HepG2 (cell line): ENCODE results near the gene ZBTB48. TPM values are rescaled to one million over a fixed set of nuclear protein-coding genes. Genes with fewer than 3 reads are reported as not detected.

ENCODE experiments used
- EHMT2 ChIP-seq: fragments of 200-600 bp; sonication (generic); IDR thresholded peaks from 2 replicates; pipeline ENCODE4 v1.7.0; 2017; ENCODE audit warnings: antibody characterized with exemption, low read depth, low read length, borderline replicate concordance
- KDM3A ChIP-seq: IDR thresholded peaks from 2 replicates; pipeline ENCODE4 v1.6.1; 2018; ENCODE audit warnings: low read depth, missing compliant biosample characterization
- MBD4 ChIP-seq: IDR thresholded peaks from 2 replicates; pipeline ENCODE4 v1.6.1; 2012; ENCODE audit warnings: low read length, inconsistent platforms, borderline replicate concordance
- MZF1 ChIP-seq: sonication (generic); formaldehyde crosslinking; IDR thresholded peaks from 2 replicates; pipeline ENCODE4 v1.8.1; 2023; ENCODE audit warnings: mild to moderate bottlenecking, missing genetic modification reagents, borderline replicate concordance
- NFKB2 ChIP-seq: sonication (generic); formaldehyde crosslinking; IDR thresholded peaks from 2 replicates; pipeline ENCODE4 v1.4.0; 2020; ENCODE audit warnings: missing genetic modification reagents, borderline replicate concordance
- NFYC ChIP-seq: IDR thresholded peaks from 2 replicates; pipeline ENCODE4 v1.6.1; 2016; ENCODE audit warnings: missing genetic modification reagents, missing compliant biosample characterization
- RFX5 ChIP-seq: IDR thresholded peaks from 2 replicates; pipeline ENCODE4 v1.6.1; 2011; ENCODE audit warnings: low read depth, low read length, improper control_type of control experiment
- SMAD3 ChIP-seq: sonication (generic); formaldehyde crosslinking; IDR thresholded peaks from 2 replicates; pipeline ENCODE4 v1.4.0; 2020; ENCODE audit warnings: missing genetic modification reagents
- SOX13 ChIP-seq, 3 experiments: fragments of 450-650 bp in 1 of 3; sonication (generic) in 1 of 3; formaldehyde crosslinking in 1 of 3; IDR thresholded peaks in 2 of 3; conservative IDR thresholded peaks in 1 of 3; 2 replicates each; pipeline versions ENCODE4 v1.5.0 to v1.6.1; 2016 to 2020; ENCODE audit warnings: antibody characterized with exemption in 1 of 3, mild to moderate bottlenecking in 1 of 3, missing compliant biosample characterization in 1 of 3, missing genetic modification reagents in 1 of 3, moderate library complexity in 1 of 3
- TAF1 ChIP-seq: sonication (generic); formaldehyde crosslinking; IDR thresholded peaks from 2 replicates; pipeline ENCODE4 v1.4.0; 2020; ENCODE audit warnings: missing genetic modification reagents
- ZNF224 ChIP-seq: sonication (generic); formaldehyde crosslinking; IDR thresholded peaks from 2 replicates; pipeline ENCODE4 v1.5.0; 2020; ENCODE audit warnings: mild to moderate bottlenecking, missing genetic modification reagents
- ZNF501 ChIP-seq: sonication (generic); formaldehyde crosslinking; IDR thresholded peaks from 2 replicates; pipeline ENCODE4 v1.5.1; 2020; ENCODE audit warnings: mild to moderate bottlenecking, moderate library complexity, missing genetic modification reagents
- ZNF749 ChIP-seq: sonication (generic); formaldehyde crosslinking; IDR thresholded peaks from 2 replicates; pipeline ENCODE4 v1.8.0; 2022; ENCODE audit warnings: mild to moderate bottlenecking, missing genetic modification reagents, moderate library complexity, borderline replicate concordance
- ZNF782 ChIP-seq: sonication (generic); formaldehyde crosslinking; IDR thresholded peaks from 2 replicates; pipeline ENCODE4 v1.4.0; 2020; ENCODE audit warnings: missing genetic modification reagents, mild to moderate bottlenecking, borderline replicate concordance
- polyA plus RNA-seq, 8 experiments: library from polyadenylated mRNA; depleted of rRNA in 3 of 8; stranded (reverse) in 7 of 8; unstranded in 1 of 8; fragments of >200 nt; fragmentation: Illumina TruSeq in 4 of 8; extraction: Trizol in 4 of 8; gene quantifications; 2 replicates each; pipeline versions ENCODE4 v1.2.1 to v1.2.3, GENCODE V29; 2011 to 2016; ENCODE audit warnings: low read depth in 4 of 8, missing spikeins in 1 of 8, mixed read lengths in 1 of 8; ENCODE audit not compliant: insufficient read depth in 1 of 8
- total RNA-seq, 5 experiments: library from RNA; depleted of rRNA; stranded (reverse); fragments of >200 nt; fragmentation: Illumina TruSeq; extraction: Trizol; gene quantifications; 2 replicates each; pipeline ENCODE4 v1.2.3, GENCODE V29; 2016; ENCODE audit warnings: low read depth in 1 of 5
- TF ChIP-seq, protein P1 (sequence below): sonication (generic); formaldehyde crosslinking; IDR thresholded peaks from 2 replicates; pipeline ENCODE4 v1.5.0; 2020; ENCODE audit warnings: mild to moderate bottlenecking, low read depth, missing genetic modification reagents, borderline replicate concordance
- TF ChIP-seq, protein P2 (sequence below): sonication (generic); formaldehyde crosslinking; conservative IDR thresholded peaks from 2 replicates; pipeline ENCODE4 v1.4.0; 2020; ENCODE audit warnings: missing genetic modification reagents
- TF ChIP-seq, protein P3 (sequence below), 2 experiments: IDR thresholded peaks; 2 replicates each; pipeline ENCODE4 v1.6.1; 2011 to 2012; ENCODE audit warnings: low read length in 2 of 2, borderline replicate concordance in 1 of 2, low read depth in 1 of 2, mild to moderate bottlenecking in 1 of 2, moderate library complexity in 1 of 2
- TF ChIP-seq, protein P4 (sequence below): sonication (generic); formaldehyde crosslinking; IDR thresholded peaks from 2 replicates; pipeline ENCODE4 v1.5.0; 2020; ENCODE audit warnings: missing genetic modification reagents

Gene ZBTB48
- total and polyA plus RNA-seq, 2 of the 13 experiments (the other 11 are each of a cell fraction or from before 2014, with no cell fraction given), result 13.0 to 17.1 TPM

DNA sequence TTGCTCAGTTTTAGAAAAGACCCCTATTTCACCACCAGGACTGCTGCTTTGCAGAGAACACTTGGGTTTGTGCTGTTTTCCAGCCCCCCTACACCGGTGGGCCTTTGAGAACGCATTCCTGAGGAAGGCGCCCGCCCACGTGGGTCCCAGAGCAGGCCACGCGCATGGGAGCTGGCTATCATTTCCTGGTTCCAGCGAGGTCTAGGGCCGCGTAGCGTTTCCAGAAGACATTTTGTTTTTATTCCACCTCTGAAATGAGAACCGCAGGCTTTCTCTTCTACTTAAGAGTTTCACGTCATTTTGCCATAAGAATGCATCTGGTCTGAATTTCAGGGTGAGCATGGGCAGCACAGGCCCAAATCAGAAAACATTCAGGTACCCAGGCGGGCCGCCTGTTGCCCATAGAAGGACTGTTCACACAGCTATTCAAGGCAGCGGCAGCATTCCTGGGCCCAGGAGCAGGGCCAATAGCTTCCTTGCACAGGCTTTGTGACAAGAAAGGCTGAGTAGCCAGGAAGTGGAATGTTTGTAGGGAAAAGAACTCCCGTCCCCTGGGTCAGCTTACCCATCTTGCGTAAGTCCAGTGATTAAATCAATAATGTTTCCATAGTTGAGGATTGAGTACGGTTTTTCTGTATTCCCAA is 24.2 kb downstream of the ZBTB48 start (continued):
- no peak for TF ChIP-seq ZNF782 (CRISPR knock-in tag)
- TF ChIP-seq, protein P1, sequence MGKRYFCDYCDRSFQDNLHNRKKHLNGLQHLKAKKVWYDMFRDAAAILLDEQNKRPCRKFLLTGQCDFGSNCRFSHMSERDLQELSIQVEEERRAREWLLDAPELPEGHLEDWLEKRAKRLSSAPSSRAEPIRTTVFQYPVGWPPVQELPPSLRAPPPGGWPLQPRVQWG (CRISPR knock-in tag), result no peak
- no peak for TF ChIP-seq SOX13 (IDR thresholded peaks at IDR 0.05)
- peak in 1 of 2 experiments; percentile 59; a peak in 2 of 4 replicates for TF ChIP-seq SOX13 (CRISPR knock-in tag; conservative IDR thresholded peaks at IDR 0.05 in 1 of 2, IDR thresholded peaks at IDR 0.05 in 1 of 2)
- TF ChIP-seq ZNF749 (CRISPR knock-in tag), result no peak
- TF ChIP-seq TAF1 (CRISPR knock-in tag), result peak; percentile 68
- no peak for TF ChIP-seq MZF1 (CRISPR knock-in tag)
- TF ChIP-seq KDM3A (CRISPR knock-in tag), result no peak
- no peak for TF ChIP-seq MBD4
- peak; percentile 32; the same call in 1 of the 2 replicates for TF ChIP-seq RFX5
- TF ChIP-seq ZNF224 (CRISPR knock-in tag), result no peak
- TF ChIP-seq, protein P2, sequence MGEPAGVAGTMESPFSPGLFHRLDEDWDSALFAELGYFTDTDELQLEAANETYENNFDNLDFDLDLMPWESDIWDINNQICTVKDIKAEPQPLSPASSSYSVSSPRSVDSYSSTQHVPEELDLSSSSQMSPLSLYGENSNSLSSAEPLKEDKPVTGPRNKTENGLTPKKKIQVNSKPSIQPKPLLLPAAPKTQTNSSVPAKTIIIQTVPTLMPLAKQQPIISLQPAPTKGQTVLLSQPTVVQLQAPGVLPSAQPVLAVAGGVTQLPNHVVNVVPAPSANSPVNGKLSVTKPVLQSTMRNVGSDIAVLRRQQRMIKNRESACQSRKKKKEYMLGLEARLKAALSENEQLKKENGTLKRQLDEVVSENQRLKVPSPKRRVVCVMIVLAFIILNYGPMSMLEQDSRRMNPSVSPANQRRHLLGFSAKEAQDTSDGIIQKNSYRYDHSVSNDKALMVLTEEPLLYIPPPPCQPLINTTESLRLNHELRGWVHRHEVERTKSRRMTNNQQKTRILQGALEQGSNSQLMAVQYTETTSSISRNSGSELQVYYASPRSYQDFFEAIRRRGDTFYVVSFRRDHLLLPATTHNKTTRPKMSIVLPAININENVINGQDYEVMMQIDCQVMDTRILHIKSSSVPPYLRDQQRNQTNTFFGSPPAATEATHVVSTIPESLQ (CRISPR knock-in tag), result 0 out of 2 replicates have a peak, but pooled peaks have one; percentile 63
- peak; percentile 46 for TF ChIP-seq NFYC (CRISPR knock-in tag)
- peak; percentile 74; the same call in 1 of the 2 replicates for TF ChIP-seq NFKB2 (CRISPR knock-in tag)
- TF ChIP-seq EHMT2, result no peak
- TF ChIP-seq, protein P3, sequence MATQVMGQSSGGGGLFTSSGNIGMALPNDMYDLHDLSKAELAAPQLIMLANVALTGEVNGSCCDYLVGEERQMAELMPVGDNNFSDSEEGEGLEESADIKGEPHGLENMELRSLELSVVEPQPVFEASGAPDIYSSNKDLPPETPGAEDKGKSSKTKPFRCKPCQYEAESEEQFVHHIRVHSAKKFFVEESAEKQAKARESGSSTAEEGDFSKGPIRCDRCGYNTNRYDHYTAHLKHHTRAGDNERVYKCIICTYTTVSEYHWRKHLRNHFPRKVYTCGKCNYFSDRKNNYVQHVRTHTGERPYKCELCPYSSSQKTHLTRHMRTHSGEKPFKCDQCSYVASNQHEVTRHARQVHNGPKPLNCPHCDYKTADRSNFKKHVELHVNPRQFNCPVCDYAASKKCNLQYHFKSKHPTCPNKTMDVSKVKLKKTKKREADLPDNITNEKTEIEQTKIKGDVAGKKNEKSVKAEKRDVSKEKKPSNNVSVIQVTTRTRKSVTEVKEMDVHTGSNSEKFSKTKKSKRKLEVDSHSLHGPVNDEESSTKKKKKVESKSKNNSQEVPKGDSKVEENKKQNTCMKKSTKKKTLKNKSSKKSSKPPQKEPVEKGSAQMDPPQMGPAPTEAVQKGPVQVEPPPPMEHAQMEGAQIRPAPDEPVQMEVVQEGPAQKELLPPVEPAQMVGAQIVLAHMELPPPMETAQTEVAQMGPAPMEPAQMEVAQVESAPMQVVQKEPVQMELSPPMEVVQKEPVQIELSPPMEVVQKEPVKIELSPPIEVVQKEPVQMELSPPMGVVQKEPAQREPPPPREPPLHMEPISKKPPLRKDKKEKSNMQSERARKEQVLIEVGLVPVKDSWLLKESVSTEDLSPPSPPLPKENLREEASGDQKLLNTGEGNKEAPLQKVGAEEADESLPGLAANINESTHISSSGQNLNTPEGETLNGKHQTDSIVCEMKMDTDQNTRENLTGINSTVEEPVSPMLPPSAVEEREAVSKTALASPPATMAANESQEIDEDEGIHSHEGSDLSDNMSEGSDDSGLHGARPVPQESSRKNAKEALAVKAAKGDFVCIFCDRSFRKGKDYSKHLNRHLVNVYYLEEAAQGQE (IDR thresholded peaks at IDR 0.05; ENCODE audit: borderline replicate concordance in 1 of 2, low read depth in 1 of 2, low read length in 2 of 2), result 0 out of 4 replicates have a peak, but pooled peaks of 1 of the 2 experiments have one; percentile 42
- TF ChIP-seq SMAD3 (CRISPR knock-in tag), result no peak; the same call in 1 of the 2 replicates
- peak; percentile 55; the same call in 1 of the 2 replicates for TF ChIP-seq ZNF501
- TF ChIP-seq, protein P4, sequence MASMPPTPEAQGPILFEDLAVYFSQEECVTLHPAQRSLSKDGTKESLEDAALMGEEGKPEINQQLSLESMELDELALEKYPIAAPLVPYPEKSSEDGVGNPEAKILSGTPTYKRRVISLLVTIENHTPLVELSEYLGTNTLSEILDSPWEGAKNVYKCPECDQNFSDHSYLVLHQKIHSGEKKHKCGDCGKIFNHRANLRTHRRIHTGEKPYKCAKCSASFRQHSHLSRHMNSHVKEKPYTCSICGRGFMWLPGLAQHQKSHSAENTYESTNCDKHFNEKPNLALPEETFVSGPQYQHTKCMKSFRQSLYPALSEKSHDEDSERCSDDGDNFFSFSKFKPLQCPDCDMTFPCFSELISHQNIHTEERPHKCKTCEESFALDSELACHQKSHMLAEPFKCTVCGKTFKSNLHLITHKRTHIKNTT (CRISPR knock-in tag), result no peak
